HG03175 (cell line): ENCODE measurements around the gene TMC8.
"Not testable (repeated sequence)": the region's sequence is repeated elsewhere in the genome, so short reads cannot be mapped to it uniquely, and the experiment has no call there.

Source experiments
- ATAC-seq: cut with Tn5 transposase; IDR thresholded peaks from one replicate; pipeline ENCODE4 v1.9.1; 2021; ENCODE audit warnings: mild to moderate bottlenecking, moderate library complexity; ENCODE audit not compliant: unreplicated experiment

The TMC8 gene

GRCh38 chr17:78130437-78131101 is at the start of gene TMC8:
TSS of gene TMC8 (plus strand) at chr17:78130771. CDS start at chr17:78131589, 818 bp downstream.
- no peak for ATAC-seq

- ATAC-seq: no peak
These were observed 49.0 kb upstream of the TMC8 start for GRCh38 chr17:78081551-78081950.

- not testable (repeated sequence) for ATAC-seq
These were observed 48.2 kb upstream of the TMC8 start for GRCh38 chr17:78082355-78082872.

- ATAC-seq: no peak
These were observed 47.6 kb upstream of the TMC8 start for GRCh38 chr17:78082988-78083387.

GRCh38 chr17:78086740-78087139 is 43.8 kb upstream of the TMC8 start:
- ATAC-seq: no peak

- no peak for ATAC-seq
These were observed 42.0 kb upstream of the TMC8 start for GRCh38 chr17:78088529-78088928.

GRCh38 chr17:78089576-78090281 is 40.8 kb upstream of the TMC8 start:
- no peak for ATAC-seq

GRCh38 chr17:78092794-78093324 is 37.7 kb upstream of the TMC8 start:
- no peak for ATAC-seq

GRCh38 chr17:78095035-78095434 is 35.5 kb upstream of the TMC8 start:
- no peak for ATAC-seq

- no peak for ATAC-seq
These were observed 34.5 kb upstream of the TMC8 start for GRCh38 chr17:78096093-78096492.

- ATAC-seq: no peak
These were observed 29.5 kb upstream of the TMC8 start for GRCh38 chr17:78101112-78101511.

- ATAC-seq: no peak
These were observed 29.0 kb upstream of the TMC8 start for GRCh38 chr17:78101542-78101941.

- ATAC-seq: no peak
These were observed 27.3 kb upstream of the TMC8 start for GRCh38 chr17:78103311-78103710.

GRCh38 chr17:78104540-78104941 is 26.0 kb upstream of the TMC8 start:
- no peak for ATAC-seq

GRCh38 chr17:78105101-78105500 is 25.5 kb upstream of the TMC8 start:
- no peak for ATAC-seq

- ATAC-seq: no peak
These were observed 25.0 kb upstream of the TMC8 start for GRCh38 chr17:78105551-78105950.

- no peak for ATAC-seq
These were observed 24.4 kb upstream of the TMC8 start for GRCh38 chr17:78106211-78106610.

GRCh38 chr17:78107457-78107856 is 23.1 kb upstream of the TMC8 start:
- no peak for ATAC-seq

- no peak for ATAC-seq
These were observed 22.4 kb upstream of the TMC8 start for GRCh38 chr17:78107976-78108725.

GRCh38 chr17:78108726-78109488 is 21.7 kb upstream of the TMC8 start:
- ATAC-seq: no peak

- ATAC-seq: no peak
These were observed 21.1 kb upstream of the TMC8 start for GRCh38 chr17:78109489-78109761.
